Measurements from ENCODE around the gene CYP11A1.

DNA sequence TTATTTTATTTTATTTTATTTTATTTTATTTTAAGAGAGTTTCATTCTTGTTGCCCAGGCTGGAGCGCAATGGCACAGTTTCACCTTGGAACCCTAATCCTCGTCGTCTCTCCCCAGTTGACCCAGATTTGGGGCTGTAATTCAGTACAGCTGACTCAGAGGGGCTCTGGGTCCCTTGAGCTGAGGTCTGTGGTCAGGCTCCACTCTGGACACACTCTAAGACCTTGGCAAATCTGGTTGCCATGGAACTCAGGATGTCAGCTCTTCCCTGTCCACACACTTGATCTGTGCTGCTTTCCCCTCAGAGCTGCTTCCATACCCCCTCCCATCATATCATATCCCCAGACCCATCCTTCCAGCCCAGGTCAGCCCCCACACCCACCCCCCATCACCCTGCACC is 675 bp upstream of the CYP11A1 start:
- TF ChIP-seq, protein P1, sequence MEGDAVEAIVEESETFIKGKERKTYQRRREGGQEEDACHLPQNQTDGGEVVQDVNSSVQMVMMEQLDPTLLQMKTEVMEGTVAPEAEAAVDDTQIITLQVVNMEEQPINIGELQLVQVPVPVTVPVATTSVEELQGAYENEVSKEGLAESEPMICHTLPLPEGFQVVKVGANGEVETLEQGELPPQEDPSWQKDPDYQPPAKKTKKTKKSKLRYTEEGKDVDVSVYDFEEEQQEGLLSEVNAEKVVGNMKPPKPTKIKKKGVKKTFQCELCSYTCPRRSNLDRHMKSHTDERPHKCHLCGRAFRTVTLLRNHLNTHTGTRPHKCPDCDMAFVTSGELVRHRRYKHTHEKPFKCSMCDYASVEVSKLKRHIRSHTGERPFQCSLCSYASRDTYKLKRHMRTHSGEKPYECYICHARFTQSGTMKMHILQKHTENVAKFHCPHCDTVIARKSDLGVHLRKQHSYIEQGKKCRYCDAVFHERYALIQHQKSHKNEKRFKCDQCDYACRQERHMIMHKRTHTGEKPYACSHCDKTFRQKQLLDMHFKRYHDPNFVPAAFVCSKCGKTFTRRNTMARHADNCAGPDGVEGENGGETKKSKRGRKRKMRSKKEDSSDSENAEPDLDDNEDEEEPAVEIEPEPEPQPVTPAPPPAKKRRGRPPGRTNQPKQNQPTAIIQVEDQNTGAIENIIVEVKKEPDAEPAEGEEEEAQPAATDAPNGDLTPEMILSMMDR (IDR thresholded peaks at IDR 0.05; ENCODE audit: low read length), result no peak
- no peak for TF ChIP-seq EZH2 (optimal IDR thresholded peaks at IDR 0.05; ENCODE audit: low read depth, low read length)

Data from MM.1S (cell line).